Stimulated activated CD4-positive, alpha-beta T cell treated with anti-CD3 and anti-CD28 coated beads, Interleukin-2, amount 100 ng/mL, for 24 hours (primary cell): ENCODE results near the gene MINDY2.
A peak's percentile ranks its signal among the peaks of the same experiment; 100 is the strongest.
"Not testable (repeated sequence)": the region's sequence is repeated elsewhere in the genome, so short reads cannot be mapped to it uniquely, and the experiment has no call there.

Experiments used
- DNase-seq, 2 donors: peaks; one replicate each; pipeline ENCODE4 v3.0.0-alpha.2; 2020

Gene MINDY2

DNA sequence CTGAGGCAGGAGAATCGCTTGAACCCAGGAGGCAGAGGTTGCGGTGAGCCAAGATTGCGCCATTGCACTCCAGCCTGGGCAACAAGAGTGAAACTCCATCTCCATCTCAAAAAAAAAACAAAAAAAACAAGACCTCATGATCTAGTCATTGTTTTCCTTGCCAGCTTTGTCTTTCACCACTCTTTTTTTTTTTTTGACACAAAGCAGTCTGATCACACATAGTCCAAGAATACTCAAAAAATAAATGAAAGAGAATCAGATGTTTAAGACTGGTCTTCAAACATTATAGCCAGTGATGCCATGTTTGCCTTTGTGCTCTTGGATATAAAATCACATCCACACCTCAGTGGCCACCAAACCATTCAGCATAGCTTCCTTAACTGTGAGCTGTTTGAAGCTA, 15.8 kb upstream of the MINDY2 start:
- no peak for DNase-seq

DNA sequence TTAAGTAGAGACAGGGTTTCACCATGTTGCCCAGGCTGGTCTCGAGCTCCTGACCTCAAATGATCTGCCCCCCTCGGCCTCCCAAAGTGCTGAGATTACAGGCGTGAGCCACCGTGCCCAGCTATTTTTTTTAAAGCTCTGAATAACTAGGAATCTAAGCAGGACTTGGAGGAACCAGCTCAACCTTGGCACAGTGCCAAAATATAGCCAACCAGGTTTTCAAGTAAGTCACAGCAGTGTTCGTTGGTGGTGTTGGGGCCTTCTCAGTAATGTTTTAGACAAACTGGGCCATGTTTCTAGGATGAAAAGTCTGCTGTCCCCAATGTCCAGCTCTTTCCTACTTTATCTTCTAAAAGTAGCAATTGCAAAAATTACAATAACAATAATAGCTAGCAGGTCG, 15.1 kb upstream of the MINDY2 start:
- DNase-seq = no peak

DNA sequence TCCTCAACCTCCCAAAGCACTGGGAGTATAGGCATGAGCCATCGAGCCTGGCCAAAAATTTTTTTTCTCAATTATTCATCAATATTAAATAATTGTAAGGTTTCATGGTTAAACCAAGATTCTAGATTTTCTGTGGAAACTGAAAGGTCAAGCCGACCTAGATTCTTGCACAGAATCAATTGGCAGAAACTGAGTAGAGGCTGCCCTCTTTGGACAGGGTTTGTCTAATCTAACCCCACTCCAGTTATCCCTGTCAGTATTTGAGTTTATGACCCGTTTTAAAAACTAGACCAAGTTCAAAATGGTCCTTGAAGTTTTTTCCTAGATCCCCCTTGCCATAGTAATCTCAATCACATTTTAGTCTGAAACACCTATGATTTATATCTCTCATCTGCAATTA, 13.0 kb upstream of the MINDY2 start:
- DNase-seq = no peak

DNA sequence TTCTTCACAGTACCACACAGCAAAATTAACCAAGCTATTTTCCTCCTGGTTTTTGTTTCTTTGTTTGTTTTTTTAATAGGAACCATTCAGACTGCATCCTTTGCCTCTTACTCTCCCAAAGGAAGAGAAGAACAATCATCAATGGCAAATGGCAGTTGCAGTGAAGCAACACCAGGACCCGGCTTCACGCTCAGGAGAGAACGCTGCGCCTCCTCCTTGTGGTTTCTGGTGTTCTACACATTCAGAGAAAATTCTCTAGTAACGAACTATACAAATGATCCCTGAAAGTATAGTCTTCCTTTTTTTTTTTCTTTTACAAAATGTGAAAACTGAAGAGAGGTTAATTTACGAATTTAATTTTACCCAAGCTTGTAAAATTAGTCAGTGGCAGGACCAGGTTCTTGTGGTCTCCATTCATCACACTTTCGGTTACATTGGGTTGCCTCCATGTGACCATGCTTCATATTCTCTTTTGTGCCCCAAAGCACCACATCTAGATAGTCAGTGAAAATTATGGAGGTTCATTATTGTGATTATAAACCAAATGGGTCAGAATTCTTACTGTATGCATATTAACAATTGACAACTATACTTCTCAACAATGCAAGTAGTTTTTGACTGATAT, 10.6 kb upstream of the MINDY2 start:
- no peak for DNase-seq

DNA sequence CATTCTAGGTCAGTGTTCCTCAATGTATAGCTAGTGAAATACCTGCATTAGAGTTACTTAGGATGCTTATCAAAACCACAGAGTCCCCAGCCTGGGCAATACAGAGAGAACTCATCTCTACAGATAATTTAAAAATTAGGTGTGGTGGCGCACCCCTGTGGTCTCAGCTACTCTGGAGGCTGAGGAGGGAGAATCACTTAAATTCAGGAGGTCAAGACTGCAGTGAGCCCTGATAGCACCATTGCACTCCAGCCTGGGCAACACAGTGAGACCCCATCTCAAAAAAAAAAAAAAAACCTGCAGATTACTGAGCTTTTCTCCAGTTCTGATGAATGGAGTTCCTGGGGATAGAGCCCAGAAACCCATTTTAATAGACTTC, 10.1 kb upstream of the MINDY2 start:
- DNase-seq = no peak

DNA sequence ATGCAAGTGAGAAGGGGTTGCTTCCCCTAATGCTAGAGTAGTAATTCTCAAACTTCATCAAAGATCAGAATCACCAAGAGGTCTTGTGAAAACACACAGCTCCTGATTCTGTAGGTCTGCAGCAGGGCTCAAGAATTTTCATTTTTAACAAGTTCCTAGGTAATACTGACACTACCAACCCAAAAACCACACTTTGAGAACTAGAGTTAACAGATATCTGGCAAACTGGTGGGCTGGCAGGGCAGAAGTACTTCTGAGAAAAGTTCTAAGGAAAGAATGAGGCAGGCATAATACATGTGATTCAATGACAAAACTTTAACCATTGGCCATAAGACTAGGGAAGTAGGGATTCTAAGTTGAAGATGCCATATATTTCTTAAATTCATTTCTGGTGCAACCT, 8.8 kb upstream of the MINDY2 start:
- no peak for DNase-seq

DNA sequence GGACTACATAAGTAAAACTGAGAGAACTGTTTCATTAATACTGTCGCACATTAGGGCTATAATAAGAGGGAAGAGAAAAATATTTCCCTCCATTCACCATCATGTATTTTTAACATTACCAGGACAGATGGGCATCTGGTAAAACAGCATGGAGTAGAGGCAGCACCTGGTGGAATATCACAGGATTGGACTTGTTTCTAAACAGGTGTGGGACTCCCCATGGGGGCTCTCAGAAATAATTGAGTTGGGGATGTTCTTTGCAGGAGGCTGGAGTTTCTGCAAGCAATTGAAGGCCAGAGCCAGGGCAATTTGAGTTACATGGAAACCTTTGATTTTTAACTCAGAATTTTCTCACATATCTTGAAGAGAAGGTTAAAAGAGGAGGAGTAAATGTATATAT, 8.4 kb upstream of the MINDY2 start:
- DNase-seq = no peak

DNA sequence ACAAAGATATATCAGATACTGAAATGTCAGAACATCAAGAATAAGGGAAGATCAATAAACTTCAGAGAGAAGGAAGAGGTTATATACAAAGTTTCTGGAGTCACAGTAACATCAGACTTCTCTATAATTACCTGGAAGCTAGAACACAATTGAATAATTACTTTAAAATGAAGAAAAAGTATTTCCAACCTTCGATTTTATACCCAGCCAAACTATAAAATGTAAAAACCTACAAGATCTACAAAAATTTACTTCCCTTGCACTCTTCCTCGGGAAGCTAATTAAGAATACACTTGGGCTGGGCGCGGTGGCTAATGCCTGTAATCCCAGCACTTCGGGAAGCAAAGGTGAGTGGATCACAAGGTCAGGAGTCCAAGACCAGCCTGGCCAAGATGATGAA, 6.6 kb upstream of the MINDY2 start:
- DNase-seq = no peak

DNA sequence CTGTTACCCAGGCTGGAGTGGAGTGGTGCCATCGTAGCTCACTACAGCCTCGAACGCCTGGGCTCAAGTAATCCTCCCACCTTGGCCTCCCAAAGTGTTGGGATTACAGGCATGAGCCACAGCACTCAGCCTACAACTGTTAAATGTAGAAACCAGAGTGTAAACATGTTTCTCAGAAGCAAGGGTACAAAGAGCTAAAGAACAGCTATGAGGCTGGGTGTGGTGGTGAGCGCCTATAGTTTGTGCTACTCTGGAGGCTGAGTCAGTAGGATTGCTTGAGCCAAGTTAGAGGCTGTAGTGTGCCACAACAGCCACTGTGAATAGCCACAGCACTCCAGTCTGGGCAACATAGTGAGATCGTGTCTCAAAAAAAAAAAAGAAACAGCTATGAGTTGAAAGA, 4.8 kb upstream of the MINDY2 start:
- DNase-seq = no peak

DNA sequence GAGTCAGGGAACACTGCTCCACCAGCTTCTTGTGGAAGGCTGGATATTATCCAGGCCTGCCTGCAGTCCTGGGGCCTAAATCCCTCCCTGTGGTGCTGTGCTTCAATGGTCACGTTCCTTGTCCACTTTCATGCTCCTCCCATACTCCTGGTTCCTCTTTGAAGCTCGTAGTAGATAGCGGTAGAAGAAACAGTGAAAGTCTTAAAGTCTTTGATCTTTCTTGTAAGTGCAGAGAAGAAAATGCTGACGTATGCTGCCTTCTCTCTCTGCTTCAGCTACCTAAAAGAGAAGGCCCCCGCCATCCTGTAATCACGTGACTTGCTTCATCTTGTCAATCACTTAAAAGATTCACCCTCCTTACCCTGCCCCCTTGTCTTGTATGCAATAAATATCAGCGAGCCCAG, 2.5 kb upstream of the MINDY2 start:
- DNase-seq = not testable (repeated sequence)

DNA sequence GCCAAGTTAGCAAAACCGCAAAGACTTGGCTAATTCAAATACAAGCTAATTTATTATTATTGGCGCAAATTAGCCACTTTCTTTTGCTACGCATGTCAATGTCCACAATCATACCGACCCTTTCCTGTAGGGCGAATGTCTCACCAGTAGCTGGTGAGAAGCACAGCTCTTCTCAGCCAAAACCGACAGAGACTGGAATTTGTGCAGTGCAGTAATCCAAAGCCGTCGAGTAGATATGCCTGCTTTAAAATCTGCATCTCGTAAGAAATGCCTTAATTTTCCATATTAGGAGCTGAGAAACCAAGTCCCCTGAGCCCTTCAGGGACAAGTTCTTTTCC, 614 bp upstream of the MINDY2 start:
- no peak for DNase-seq

DNA sequence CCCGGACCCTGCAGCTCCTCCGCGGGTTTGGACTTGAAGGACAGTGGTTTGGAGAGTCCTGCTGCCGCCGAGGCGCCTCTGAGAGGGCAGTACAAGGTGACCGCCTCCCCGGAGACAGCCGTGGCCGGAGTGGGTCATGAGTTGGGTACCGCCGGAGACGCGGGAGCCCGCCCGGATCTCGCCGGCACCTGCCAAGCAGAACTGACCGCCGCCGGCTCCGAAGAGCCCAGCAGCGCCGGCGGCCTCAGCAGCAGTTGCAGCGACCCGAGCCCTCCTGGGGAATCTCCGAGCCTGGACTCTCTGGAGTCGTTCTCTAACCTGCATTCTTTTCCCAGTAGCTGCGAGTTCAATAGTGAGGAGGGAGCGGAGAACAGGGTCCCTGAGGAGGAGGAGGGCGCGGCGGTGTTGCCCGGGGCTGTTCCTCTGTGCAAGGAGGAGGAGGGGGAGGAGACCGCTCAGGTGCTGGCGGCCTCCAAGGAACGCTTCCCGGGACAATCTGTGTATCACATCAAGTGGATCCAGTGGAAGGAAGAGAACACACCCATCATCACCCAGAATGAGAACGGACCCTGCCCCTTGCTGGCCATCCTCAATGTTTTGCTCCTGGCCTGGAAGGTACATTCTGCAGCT, 634 bp downstream of the MINDY2 start:
- peak; percentile 34 for DNase-seq

DNA sequence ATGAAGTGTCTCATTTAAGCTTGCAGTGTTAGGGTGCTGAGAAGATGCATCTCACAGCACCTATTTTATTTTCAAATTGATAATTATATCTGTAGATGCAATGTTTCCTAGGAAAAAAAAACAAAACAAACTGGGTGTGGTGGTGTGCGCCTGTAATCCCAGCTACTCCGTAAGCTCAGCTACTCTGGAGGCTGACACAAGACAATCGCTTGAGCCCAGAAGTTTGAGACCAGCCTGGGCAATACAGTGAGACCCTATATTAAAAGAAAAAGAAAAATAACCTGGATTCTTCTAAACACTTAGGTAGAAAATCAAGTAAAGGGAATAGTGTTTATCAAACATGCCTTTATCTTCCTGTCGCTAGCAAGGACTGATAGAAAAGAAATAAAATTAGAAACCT, 1.9 kb downstream of the MINDY2 start:
- no peak for DNase-seq

DNA sequence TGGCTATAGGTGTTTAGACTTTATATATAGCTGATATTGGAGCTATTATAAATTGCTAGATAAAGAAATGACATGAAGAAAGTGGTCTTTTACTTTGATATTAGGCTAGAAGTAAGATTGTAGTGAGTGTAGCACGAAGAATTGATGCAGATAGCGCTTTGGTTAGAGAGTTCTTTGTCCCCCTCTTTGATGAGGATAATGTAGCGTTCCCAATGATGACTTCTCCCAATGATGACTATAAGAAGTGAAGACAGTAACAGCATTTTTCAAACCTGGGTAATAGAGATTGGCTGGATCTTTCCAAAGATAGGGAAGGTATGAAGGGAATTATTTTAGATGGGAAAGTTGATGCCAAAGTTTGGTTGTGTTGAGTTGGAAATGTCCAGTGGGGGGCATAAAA, 4.3 kb downstream of the MINDY2 start:
- DNase-seq = no peak

DNA sequence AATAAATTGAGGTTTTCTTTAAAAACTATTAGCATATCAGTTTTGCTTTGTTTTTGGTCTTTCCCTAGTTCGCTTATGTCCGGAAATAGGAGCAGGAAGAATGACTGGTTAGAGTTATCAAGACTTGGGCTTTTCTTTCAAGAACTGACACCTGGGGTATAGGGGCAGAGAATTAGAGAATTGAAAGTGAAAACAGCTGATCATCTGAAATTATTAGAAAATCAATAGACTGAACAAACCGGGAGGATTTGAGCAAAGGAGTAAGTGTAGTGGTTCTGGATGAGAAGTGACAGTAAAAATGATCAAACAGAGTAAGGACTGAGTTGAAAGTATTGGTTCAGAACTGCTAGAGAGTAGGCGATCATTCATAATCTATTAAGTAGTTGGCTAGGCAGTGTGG, 6.0 kb downstream of the MINDY2 start:
- no peak for DNase-seq

DNA sequence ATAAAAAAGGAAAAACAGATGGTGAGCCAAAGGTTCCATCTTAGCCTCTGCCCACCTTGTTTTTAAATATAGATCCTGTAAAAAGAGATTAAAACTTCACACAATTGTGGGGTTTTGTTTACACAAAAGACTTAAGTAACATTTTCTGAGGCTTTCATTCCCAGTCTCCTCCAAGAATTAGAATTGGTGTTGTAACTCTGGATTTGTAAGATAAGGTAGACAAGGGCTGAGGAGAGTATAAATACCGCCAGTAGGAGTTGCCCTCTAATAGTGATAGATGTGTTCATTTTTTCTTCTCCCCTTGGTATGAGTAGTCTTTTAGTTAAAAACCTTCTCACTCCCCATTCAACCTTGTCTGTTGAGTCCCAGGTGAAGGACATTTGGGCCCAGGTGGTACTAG, 8.5 kb downstream of the MINDY2 start:
- DNase-seq = no peak

DNA sequence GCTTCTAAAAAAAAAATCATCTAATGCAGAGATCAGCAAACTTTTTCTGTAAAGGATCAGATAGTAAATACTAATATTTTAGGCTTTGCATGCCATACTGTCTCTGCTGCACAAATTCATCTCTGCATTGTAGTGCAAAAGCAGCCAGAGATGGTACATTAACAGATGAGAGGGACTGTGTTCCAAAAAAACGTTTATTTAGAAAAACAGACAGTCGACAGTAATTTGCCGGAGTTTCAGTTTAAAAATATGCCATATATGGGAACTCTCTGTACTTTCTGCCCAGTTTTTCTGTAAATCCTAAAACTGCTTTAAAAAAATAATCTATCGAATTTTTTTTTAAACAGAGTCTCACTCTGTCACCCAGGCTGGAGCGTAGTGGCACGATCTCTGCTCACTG, 14.3 kb downstream of the MINDY2 start:
- no peak for DNase-seq

DNA sequence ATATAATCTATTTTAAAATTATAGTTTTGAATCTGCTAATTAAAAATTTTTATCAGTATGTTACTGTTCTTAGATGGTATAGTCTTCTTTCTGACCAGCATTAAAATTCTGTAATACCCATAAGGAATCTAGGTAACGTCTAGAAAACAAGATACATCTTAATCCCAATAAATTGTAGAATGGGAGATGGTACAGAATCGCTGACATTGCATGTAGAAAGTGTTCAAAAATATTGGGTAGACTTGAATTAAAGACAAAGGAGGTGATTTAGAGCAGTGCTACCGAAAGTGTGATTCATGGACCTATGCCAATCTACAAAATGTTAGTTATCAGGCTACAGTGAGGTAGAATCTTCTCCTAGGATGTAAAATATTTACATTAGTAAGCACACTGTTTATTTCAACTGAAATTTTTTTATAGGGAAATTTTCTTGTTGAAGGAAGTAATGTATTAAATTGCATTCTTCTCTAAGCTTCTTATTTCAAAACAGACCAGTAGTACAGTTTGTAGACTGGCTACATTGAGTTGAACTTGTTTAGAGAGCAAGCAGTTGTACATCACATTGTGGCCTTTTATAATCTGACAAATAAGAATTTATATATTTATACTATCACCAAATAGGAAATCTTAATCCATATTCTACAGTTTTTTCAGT, 17.1 kb downstream of the MINDY2 start:
- DNase-seq = no peak

DNA sequence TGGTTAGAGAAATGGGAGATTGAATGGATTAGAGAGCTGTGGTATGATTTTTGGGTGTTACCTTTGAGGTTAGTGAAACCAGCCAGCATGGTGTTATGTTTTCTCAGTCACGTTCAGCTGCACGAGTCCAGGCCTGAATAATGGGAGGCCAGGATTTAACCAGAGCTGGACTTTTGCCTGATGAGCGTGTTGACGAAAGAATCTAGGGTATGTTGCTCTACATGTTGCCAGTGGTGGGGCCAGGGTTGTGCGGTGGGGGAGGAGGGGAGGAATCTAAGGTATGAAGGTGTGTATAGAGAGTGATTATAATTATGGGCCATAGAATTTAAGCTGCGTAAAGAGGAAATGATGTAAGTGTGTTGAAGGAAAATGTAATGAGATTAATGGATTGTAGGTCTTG, 22.8 kb downstream of the MINDY2 start:
- no peak for DNase-seq

DNA sequence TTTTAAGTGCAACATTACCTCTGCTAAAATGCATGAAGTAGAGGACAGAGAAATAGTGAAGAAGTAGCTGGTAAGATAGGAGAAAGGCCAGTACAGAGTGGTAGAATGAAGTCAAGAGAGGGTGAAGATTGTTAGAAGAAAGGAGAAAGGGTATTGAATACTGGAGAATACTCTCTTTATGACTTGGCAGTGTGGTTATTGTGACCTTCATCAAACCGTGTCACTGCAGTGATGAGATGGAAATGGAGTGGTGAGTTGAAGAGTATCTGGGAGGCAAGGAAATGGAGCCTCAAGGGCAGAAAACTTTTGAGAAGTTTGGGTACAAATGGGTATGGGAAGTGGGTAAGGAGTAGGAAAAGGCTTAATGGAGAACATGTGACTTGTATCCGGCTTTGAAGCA, 24.7 kb downstream of the MINDY2 start:
- DNase-seq = no peak

DNA sequence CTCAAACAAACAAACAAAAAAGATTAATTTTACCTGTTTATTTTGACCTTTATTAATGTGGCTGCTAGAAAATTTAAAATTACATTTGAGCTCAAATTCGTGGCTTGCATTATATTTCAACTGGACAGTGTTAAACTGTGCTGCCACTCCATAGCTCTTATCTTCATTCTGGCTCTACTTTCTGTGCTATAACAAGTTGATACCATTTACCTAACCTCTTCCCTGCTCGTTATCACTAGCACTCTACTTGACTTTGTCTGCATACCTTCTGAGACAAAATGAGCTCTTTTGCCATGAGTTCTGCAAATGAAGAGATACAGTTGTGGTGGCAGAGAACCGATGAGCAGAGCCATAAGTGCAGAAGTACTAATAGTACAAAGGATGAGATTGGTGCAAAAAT, 26.4 kb downstream of the MINDY2 start:
- no peak for DNase-seq

DNA sequence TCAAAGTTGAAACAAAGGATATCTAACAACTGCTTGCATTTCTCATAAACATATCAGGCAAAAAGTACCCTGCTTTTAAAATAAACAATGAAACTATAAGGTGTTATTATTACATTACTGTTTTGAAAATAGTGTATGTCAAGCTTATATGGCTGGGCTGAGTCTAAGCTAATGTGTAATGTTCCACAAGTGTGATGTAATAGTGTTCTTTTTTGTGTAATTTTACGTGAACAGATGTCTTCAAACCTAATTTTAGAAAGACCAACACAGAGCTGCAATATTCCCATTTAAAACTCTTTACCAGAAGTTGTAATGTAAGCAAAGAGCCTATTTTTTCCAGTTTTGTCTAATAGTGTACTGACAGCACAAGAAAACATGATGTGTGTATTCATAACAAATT, 34.0 kb downstream of the MINDY2 start:
- DNase-seq = no peak

DNA sequence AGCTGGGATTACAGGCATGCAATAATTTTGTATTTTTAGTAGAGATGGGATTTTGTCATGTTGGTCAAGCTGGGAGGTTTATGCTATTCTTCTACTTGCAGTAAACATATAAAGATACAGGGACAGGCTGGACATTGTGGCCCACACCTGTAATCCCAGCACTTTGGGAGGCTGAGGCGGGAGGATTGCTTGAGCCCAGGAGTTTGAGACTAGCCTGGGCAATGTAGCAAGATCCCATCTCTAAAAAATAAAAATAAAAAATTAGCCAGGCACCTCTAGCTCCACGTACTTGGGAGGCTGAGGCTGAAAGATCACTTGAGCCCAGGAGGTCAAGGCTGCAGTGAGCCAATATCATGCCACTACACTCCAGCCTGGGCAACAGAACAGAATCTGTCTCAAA, 52.2 kb downstream of the MINDY2 start:
- not testable (repeated sequence) for DNase-seq

DNA sequence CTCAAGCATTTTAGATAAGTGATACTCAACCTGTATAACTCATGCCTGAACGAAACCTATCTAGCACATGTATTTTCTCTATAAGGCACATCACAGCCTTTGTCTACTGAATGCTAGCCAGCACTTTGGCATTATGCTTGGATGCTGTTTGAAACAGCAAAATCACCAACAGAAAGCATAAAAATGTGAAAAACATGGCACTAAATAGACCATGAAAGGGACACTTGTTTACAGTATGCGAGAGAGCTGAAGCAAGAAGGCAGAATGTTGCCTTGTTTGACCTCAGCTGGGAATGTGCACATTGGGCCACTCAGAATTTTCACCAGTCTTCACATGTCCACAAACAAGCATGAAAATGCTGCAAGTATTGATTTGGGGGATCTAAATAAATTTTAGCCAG, 59.5 kb downstream of the MINDY2 start:
- no peak for DNase-seq
